ENCODE data around the gene CLSTN1.
"Not testable (repeated sequence)": the region's sequence is repeated elsewhere in the genome, so short reads cannot be mapped to it uniquely, and the experiment has no call there.

Gene CLSTN1

GRCh38 chr1:9766759-9767442 lies 56.9 kb downstream of the CLSTN1 start:
- in situ Hi-C loops (cut with MboI; ENCODE audit: low sequenced_read_pairs), result no loop called here

GRCh38 chr1:9764550-9764949 lies 59.2 kb downstream of the CLSTN1 start:
- in situ Hi-C loops (cut with MboI; ENCODE audit: low sequenced_read_pairs), result no loop called here

- in situ Hi-C loops (cut with MboI; ENCODE audit: low sequenced_read_pairs), result no loop called here
These were observed 59.9 kb downstream of the CLSTN1 start for GRCh38 chr1:9763914-9764313.

GRCh38 chr1:9762446-9762845 lies 61.3 kb downstream of the CLSTN1 start:
- in situ Hi-C loops (cut with MboI; ENCODE audit: low sequenced_read_pairs), result not testable (repeated sequence)

GRCh38 chr1:9761855-9762254 lies 61.9 kb downstream of the CLSTN1 start:
- in situ Hi-C loops (cut with MboI; ENCODE audit: low sequenced_read_pairs), result no loop called here

GRCh38 chr1:9760824-9761223 lies 62.9 kb downstream of the CLSTN1 start:
- in situ Hi-C loops (cut with MboI; ENCODE audit: low sequenced_read_pairs), result no loop called here

- in situ Hi-C loops (cut with MboI; ENCODE audit: low sequenced_read_pairs), result no loop called here
These were observed 63.8 kb downstream of the CLSTN1 start for GRCh38 chr1:9759939-9760338.

GRCh38 chr1:9758559-9759121 lies 65.1 kb downstream of the CLSTN1 start:
- in situ Hi-C loops (cut with MboI; ENCODE audit: low sequenced_read_pairs), result no loop called here

GRCh38 chr1:9755441-9755995 lies 68.2 kb downstream of the CLSTN1 start:
- in situ Hi-C loops (cut with MboI; ENCODE audit: low sequenced_read_pairs), result no loop called here

- in situ Hi-C loops (cut with MboI; ENCODE audit: low sequenced_read_pairs), result no loop called here
These were observed 70.6 kb downstream of the CLSTN1 start for GRCh38 chr1:9753121-9753531.

GRCh38 chr1:9751971-9752370 lies 71.8 kb downstream of the CLSTN1 start:
- in situ Hi-C loops (cut with MboI; ENCODE audit: low sequenced_read_pairs), result no loop called here

GRCh38 chr1:9749361-9749760 lies 74.4 kb downstream of the CLSTN1 start:
- in situ Hi-C loops (cut with MboI; ENCODE audit: low sequenced_read_pairs), result no loop called here

- in situ Hi-C loops (cut with MboI; ENCODE audit: low sequenced_read_pairs), result not testable (repeated sequence)
These were observed 75.4 kb downstream of the CLSTN1 start for GRCh38 chr1:9748391-9748790.

GRCh38 chr1:9746651-9747050 lies 77.1 kb downstream of the CLSTN1 start:
- in situ Hi-C loops (cut with MboI; ENCODE audit: low sequenced_read_pairs), result no loop called here

- in situ Hi-C loops (cut with MboI; ENCODE audit: low sequenced_read_pairs), result no loop called here
These were observed 77.6 kb downstream of the CLSTN1 start for GRCh38 chr1:9746211-9746610.

GRCh38 chr1:9744106-9744799 lies 79.5 kb downstream of the CLSTN1 start:
- in situ Hi-C loops (cut with MboI; ENCODE audit: low sequenced_read_pairs), result no loop called here

- in situ Hi-C loops (cut with MboI; ENCODE audit: low sequenced_read_pairs), result no loop called here
These were observed 86.1 kb downstream of the CLSTN1 start for GRCh38 chr1:9737671-9738070.

GRCh38 chr1:9737057-9737456 lies 86.7 kb downstream of the CLSTN1 start:
- in situ Hi-C loops (cut with MboI; ENCODE audit: low sequenced_read_pairs), result no loop called here

- in situ Hi-C loops (cut with MboI; ENCODE audit: low sequenced_read_pairs), result no loop called here
These were observed 87.5 kb downstream of the CLSTN1 start for GRCh38 chr1:9736241-9736640.

- in situ Hi-C loops (cut with MboI; ENCODE audit: low sequenced_read_pairs), result no loop called here
These were observed 88.0 kb downstream of the CLSTN1 start for GRCh38 chr1:9735800-9736199.

- in situ Hi-C loops (cut with MboI; ENCODE audit: low sequenced_read_pairs), result no loop called here
These were observed 90.5 kb downstream of the CLSTN1 start for GRCh38 chr1:9733160-9733789.
